Measurements from ENCODE around the gene COG4.

DNA sequence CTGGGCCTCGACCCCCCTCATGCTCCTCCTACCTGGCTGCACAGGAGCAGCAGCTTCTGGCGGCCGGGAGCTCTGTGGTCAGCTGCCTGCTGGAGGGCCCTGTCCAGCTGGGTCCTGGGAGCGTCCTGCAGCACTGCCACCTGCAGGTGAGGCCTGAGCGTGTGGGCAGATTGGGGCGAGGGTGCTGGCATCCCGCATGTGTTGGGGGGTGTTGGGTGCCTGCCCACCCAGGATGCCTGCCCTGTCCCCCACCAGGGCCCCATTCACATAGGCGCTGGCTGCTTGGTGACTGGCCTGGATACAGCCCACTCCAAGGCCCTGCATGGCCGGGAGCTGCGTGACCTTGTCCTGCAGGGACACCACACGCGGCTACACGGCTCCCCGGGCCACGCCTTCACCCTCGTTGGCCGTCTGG, 52.4 kb downstream of the COG4 start:
- TF ChIP-seq, protein P1, sequence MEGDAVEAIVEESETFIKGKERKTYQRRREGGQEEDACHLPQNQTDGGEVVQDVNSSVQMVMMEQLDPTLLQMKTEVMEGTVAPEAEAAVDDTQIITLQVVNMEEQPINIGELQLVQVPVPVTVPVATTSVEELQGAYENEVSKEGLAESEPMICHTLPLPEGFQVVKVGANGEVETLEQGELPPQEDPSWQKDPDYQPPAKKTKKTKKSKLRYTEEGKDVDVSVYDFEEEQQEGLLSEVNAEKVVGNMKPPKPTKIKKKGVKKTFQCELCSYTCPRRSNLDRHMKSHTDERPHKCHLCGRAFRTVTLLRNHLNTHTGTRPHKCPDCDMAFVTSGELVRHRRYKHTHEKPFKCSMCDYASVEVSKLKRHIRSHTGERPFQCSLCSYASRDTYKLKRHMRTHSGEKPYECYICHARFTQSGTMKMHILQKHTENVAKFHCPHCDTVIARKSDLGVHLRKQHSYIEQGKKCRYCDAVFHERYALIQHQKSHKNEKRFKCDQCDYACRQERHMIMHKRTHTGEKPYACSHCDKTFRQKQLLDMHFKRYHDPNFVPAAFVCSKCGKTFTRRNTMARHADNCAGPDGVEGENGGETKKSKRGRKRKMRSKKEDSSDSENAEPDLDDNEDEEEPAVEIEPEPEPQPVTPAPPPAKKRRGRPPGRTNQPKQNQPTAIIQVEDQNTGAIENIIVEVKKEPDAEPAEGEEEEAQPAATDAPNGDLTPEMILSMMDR (IDR thresholded peaks at IDR 0.05; ENCODE audit: low read length) = peak; percentile 25
- TF ChIP-seq EZH2 (optimal IDR thresholded peaks at IDR 0.05; ENCODE audit: low read depth, low read length) (no peak), EZH2phosphoT487 (IDR thresholded peaks at IDR 0.05; ENCODE audit: low read length) (no peak)
